A673 (cell line): ENCODE measurements around the gene RELN. TPM values are rescaled to one million over a fixed set of nuclear protein-coding genes. Genes with fewer than 3 reads are reported as not detected.

ENCODE experiments used
- BruUV-seq: library from RNA; stranded (reverse); fragments of 400-500 nt; replicated peaks from 2 replicates; lab custom pipeline; 2021; lab: Mats Ljungman, UMichigan
- CTCF ChIA-PET: fragments of 300-600 bp; sonication (Branson Sonifier 250); formaldehyde crosslinking; loops from one replicate; lab custom pipeline; 2022; ENCODE audit warnings: antibody characterized with exemption; lab: Charles Lee
- POLR2A ChIA-PET: fragments of 300-600 bp; sonication (Branson Sonifier 250); formaldehyde crosslinking; loops from one replicate; lab custom pipeline; 2022; ENCODE audit warnings: antibody characterized with exemption; ENCODE audit not compliant: low non-redundant PET; lab: Charles Lee
- DNase-seq: peaks from one replicate; pipeline ENCODE4 v3.0.0-alpha.2; 2015; ENCODE audit warnings: low spot score
- H3K27ac ChIP-seq: fragments of 200-600 bp; sonication (generic); 2 replicates; pipeline ENCODE4 v1.5.1; 2016; ENCODE audit warnings: mixed run types, low read depth, mild to moderate bottlenecking, mixed read lengths, antibody characterized with exemption, low read length; ENCODE audit not compliant: poor library complexity, severe bottlenecking
- H3K27me3 ChIP-seq: fragments of 200-600 bp; sonication (generic); replicated peaks from 2 replicates; pipeline ENCODE4 v1.6.1; 2017; ENCODE audit warnings: mixed run types, low read depth, mild to moderate bottlenecking, mixed read lengths, antibody characterized with exemption, low read length; ENCODE audit not compliant: insufficient read depth, poor library complexity
- H3K36me3 ChIP-seq: fragments of 200-600 bp; sonication (generic); 2 replicates; pipeline ENCODE4 v1.6.1; 2016; ENCODE audit warnings: mixed run types, mild to moderate bottlenecking, mixed read lengths, antibody characterized with exemption, low read length; ENCODE audit not compliant: insufficient read depth, poor library complexity, severe bottlenecking
- H3K4me1 ChIP-seq: fragments of 200-600 bp; sonication (generic); 2 replicates; pipeline ENCODE4 v1.6.1; 2017; ENCODE audit warnings: mixed run types, mild to moderate bottlenecking, mixed read lengths, antibody characterized with exemption, low read length; ENCODE audit not compliant: insufficient read depth, poor library complexity, severe bottlenecking
- H3K4me3 ChIP-seq: fragments of 200-600 bp; sonication (generic); 2 replicates; pipeline ENCODE4 v1.5.1; 2016; ENCODE audit warnings: low read depth, mixed run types, mild to moderate bottlenecking, mixed read lengths, low read length; ENCODE audit not compliant: poor library complexity, severe bottlenecking
- H3K9me3 ChIP-seq: fragments of 200-600 bp; sonication (generic); 2 replicates; pipeline ENCODE4 v1.6.1; 2016; ENCODE audit warnings: mixed run types, low read depth, mild to moderate bottlenecking, mixed read lengths, antibody characterized with exemption, low read length; ENCODE audit not compliant: poor library complexity, severe bottlenecking
- CTCF ChIP-seq: fragments of 300-800, 200-600 bp; sonication (generic); conservative IDR thresholded peaks from 2 replicates; pipeline ENCODE4 v1.5.1; 2017; ENCODE audit warnings: low read depth, mild to moderate bottlenecking, antibody characterized with exemption, low read length, moderate library complexity, mixed read lengths
- EZH2 ChIP-seq: fragments of 200-600 bp; sonication (generic); IDR thresholded peaks from 2 replicates; pipeline ENCODE4 v1.6.1; 2017; ENCODE audit warnings: borderline replicate concordance, low read depth, mild to moderate bottlenecking, mixed read lengths, antibody characterized with exemption, low read length; ENCODE audit not compliant: poor library complexity, severe bottlenecking
- intact Hi-C: fragments of 100-400 bp; cut with micrococcal nuclease; formaldehyde crosslinking; loops from one replicate; pipeline ENCODE4 v1.10.0; 2022; ENCODE audit not compliant: unreplicated experiment
- total RNA-seq: library from RNA; stranded (reverse); gene quantifications from 2 replicates; pipeline ENCODE4 v1.2.3, GENCODE V29; 2021

RELN gene
- total RNA-seq, 1 experiment from 2014 or later, result not detected

- intact Hi-C loops, result no loop called here
- H3K9me3 ChIP-seq, result no peaks in the 10 kb centered on the region
- ChIA-PET CTCF (no interaction called here), POLR2A (no interaction called here)
- peaks cover 86% of the 10 kb centered on the region for H3K27me3 ChIP-seq
- no peak for TF ChIP-seq EZH2
- TF ChIP-seq CTCF, result no peak
- no TSS peak for BruUV-seq
- no peaks in the 10 kb centered on the region for H3K4me1 ChIP-seq
- H3K36me3 ChIP-seq, result no peaks in the 10 kb centered on the region
- no peak for DNase-seq
- H3K27ac ChIP-seq, result no peak overlapping the region
- no peak overlapping the region for H3K4me3 ChIP-seq
Measured at GRCh38 chr7:103958284-103958818, 31.1 kb downstream of the RELN start.

GRCh38 chr7:103955985-103956384 is 33.5 kb downstream of the RELN start:
- H3K4me3 ChIP-seq, result no peak overlapping the region
- TF ChIP-seq CTCF (no peak), EZH2 (no peak)

DNA sequence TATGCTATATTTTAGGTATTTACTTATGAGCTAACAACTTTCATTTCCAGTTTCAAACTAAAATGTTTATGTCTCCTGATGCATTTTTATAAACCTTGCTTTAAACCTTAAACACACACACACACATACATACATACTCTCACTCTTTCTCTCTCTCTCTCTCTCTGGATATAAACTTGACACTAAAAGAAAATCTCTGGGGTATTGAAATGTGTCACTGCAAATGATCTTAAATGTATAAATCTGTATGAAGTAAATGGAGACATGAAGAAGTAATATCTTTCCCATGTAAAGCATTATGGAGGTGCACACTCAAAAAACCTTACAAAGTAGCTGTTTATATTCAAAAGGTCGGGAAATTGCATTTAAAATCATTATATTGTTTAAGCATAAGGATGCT is 37.0 kb downstream of the RELN start:
- no peak overlapping the region for H3K4me3 ChIP-seq
- no peak for DNase-seq
- no TSS peak for BruUV-seq
- ChIA-PET CTCF (no interaction called here), POLR2A (no interaction called here)
- intact Hi-C loops, result no loop called here
- no peaks in the 10 kb centered on the region for H3K4me1 ChIP-seq
- H3K27me3 ChIP-seq, result peaks cover 44% of the 10 kb centered on the region
- no peak overlapping the region for H3K27ac ChIP-seq
- no peaks in the 10 kb centered on the region for H3K9me3 ChIP-seq
- TF ChIP-seq EZH2 (no peak), CTCF (no peak)
- no peaks in the 10 kb centered on the region for H3K36me3 ChIP-seq

More at GRCh38 chr7:103955985-103956384, 33.5 kb downstream of the RELN start:
- H3K36me3 ChIP-seq, result no peaks in the 10 kb centered on the region
- H3K27ac ChIP-seq, result no peak overlapping the region
- POLR2A ChIA-PET, result no interaction called here
- H3K4me1 ChIP-seq, result no peaks in the 10 kb centered on the region
- no TSS peak for BruUV-seq
- peaks cover 74% of the 10 kb centered on the region for H3K27me3 ChIP-seq
- DNase-seq, result no peak
- intact Hi-C loops, result no loop called here
- H3K9me3 ChIP-seq, result no peaks in the 10 kb centered on the region
- CTCF ChIA-PET, result no interaction called here
